Ishikawa (cell line): ENCODE results near the gene CYP39A1.

Source experiments
- CEBPB ChIP-seq: IDR thresholded peaks from 2 replicates; pipeline ENCODE4 v1.6.1; 2012
- EGR1 ChIP-seq: IDR thresholded peaks from 2 replicates; pipeline ENCODE4 v1.6.1; 2012
- EP300 ChIP-seq: IDR thresholded peaks from 2 replicates; pipeline ENCODE4 v1.6.1; 2012; ENCODE audit warnings: borderline replicate concordance
- FOXM1 ChIP-seq: IDR thresholded peaks from 2 replicates; pipeline ENCODE4 v1.6.1; 2012; ENCODE audit warnings: low read depth, borderline replicate concordance
- TAF1 ChIP-seq: IDR thresholded peaks from 2 replicates; pipeline ENCODE4 v1.6.1; 2012; ENCODE audit warnings: low read depth, mild to moderate bottlenecking
- TCF12 ChIP-seq: IDR thresholded peaks from 2 replicates; pipeline ENCODE4 v1.6.1; 2012; ENCODE audit warnings: low read depth
- YY1 ChIP-seq: IDR thresholded peaks from 2 replicates; pipeline ENCODE4 v1.6.1; 2012; ENCODE audit warnings: low read depth
- ZBTB7A ChIP-seq: IDR thresholded peaks from 2 replicates; pipeline ENCODE4 v1.6.1; 2012; ENCODE audit warnings: low read depth
- TF ChIP-seq, protein P1 (sequence below): IDR thresholded peaks from 2 replicates; pipeline ENCODE4 v1.6.1; 2012
- TF ChIP-seq, protein P2 (sequence below): IDR thresholded peaks from 2 replicates; pipeline ENCODE4 v1.6.1; 2012; ENCODE audit warnings: low read depth, mild to moderate bottlenecking

DNA sequence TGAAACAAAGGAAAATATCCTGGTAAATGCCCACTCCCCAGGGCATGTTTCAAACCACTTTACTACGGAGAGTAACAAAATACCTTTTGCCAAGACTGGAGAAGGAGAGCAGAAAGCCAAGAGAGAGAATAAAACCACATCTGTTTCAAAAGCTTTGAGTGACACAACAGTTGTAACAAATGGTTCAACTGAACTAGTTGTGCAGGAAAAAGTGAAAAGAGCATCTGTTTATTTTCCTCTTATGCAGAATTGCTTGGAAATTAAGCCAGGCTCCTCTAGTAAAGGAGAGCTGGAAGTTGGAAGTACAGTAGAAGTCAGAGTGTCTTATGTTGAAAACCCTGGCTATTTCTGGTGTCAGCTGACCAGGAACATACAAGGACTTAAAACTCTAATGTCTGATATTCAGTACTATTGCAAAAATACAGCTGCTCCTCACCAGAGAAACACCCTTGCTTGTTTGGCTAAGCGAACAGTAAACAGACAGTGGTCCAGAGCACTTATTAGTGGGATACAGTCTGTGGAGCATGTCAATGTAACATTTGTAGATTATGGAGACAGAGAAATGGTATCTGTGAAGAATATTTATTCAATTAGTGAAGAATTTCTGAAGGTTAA is 37.6 kb upstream of the CYP39A1 start:
- TF ChIP-seq YY1 (no peak), TCF12 (no peak), EGR1 (no peak), EP300 (no peak), TAF1 (no peak), CEBPB (no peak), FOXM1 (no peak), ZBTB7A (no peak)
- TF ChIP-seq, protein P1, sequence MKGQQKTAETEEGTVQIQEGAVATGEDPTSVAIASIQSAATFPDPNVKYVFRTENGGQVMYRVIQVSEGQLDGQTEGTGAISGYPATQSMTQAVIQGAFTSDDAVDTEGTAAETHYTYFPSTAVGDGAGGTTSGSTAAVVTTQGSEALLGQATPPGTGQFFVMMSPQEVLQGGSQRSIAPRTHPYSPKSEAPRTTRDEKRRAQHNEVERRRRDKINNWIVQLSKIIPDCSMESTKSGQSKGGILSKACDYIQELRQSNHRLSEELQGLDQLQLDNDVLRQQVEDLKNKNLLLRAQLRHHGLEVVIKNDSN = no peak
- TF ChIP-seq, protein P2, sequence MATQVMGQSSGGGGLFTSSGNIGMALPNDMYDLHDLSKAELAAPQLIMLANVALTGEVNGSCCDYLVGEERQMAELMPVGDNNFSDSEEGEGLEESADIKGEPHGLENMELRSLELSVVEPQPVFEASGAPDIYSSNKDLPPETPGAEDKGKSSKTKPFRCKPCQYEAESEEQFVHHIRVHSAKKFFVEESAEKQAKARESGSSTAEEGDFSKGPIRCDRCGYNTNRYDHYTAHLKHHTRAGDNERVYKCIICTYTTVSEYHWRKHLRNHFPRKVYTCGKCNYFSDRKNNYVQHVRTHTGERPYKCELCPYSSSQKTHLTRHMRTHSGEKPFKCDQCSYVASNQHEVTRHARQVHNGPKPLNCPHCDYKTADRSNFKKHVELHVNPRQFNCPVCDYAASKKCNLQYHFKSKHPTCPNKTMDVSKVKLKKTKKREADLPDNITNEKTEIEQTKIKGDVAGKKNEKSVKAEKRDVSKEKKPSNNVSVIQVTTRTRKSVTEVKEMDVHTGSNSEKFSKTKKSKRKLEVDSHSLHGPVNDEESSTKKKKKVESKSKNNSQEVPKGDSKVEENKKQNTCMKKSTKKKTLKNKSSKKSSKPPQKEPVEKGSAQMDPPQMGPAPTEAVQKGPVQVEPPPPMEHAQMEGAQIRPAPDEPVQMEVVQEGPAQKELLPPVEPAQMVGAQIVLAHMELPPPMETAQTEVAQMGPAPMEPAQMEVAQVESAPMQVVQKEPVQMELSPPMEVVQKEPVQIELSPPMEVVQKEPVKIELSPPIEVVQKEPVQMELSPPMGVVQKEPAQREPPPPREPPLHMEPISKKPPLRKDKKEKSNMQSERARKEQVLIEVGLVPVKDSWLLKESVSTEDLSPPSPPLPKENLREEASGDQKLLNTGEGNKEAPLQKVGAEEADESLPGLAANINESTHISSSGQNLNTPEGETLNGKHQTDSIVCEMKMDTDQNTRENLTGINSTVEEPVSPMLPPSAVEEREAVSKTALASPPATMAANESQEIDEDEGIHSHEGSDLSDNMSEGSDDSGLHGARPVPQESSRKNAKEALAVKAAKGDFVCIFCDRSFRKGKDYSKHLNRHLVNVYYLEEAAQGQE = no peak
